ENCODE results near the gene MYZAP. TPM values are rescaled to one million over a fixed set of nuclear protein-coding genes. Genes with fewer than 3 reads are reported as not detected.

Gene MYZAP
- total and polyA plus RNA-seq, 2 donors from 2014 or later, result 3.3 to 6.1 TPM

GRCh38 chr15:57562196-57562769 is 29.4 kb upstream of the MYZAP start:
- intact Hi-C loops (cut with DNase I), result no loop called here
- Histone ChIP-seq H3K4me1 (ENCODE audit: control insufficient read depth in 2 of 3, insufficient read depth in 2 of 3, low read depth in 1 of 3, low read length in 3 of 3) (peaks cover 0 to 4% (median 0%) of the 10 kb centered on the region in 3 donors), H3K9ac (ENCODE audit: low read length in 3 of 3) (no peak overlapping the region), H3K36me3 (ENCODE audit: control insufficient read depth in 2 of 3, insufficient read depth in 3 of 3, low read length in 3 of 3) (no peaks in the 10 kb centered on the region), H3K27ac (ENCODE audit: low read depth in 2 of 2, low read length in 2 of 2) (no peak overlapping the region), H3K4me3 (ENCODE audit: low read length in 3 of 3) (no peak overlapping the region), H3K27me3 (ENCODE audit: control insufficient read depth, insufficient read depth, low read length) (no peaks in the 10 kb centered on the region), H3K9me3 (ENCODE audit: control insufficient read depth in 2 of 3, insufficient read depth in 1 of 3, low read length in 3 of 3) (no peaks in the 10 kb centered on the region)
- FAIRE-seq (no peak), DNase-seq (peak in 1 of 5 donors; percentile 56)
- no peak for TF ChIP-seq CTCF (IDR thresholded peaks at IDR 0.05; ENCODE audit: borderline replicate concordance, extremely low read depth, insufficient read depth)

GRCh38 chr15:57563416-57563815 is 28.3 kb upstream of the MYZAP start:
- Histone ChIP-seq H3K27me3 (ENCODE audit: control insufficient read depth, insufficient read depth, low read length) (no peaks in the 10 kb centered on the region), H3K9ac (ENCODE audit: low read length in 3 of 3) (no peak overlapping the region), H3K9me3 (ENCODE audit: control insufficient read depth in 2 of 3, insufficient read depth in 1 of 3, low read length in 3 of 3) (no peaks in the 10 kb centered on the region), H3K4me3 (ENCODE audit: low read length in 3 of 3) (no peak overlapping the region), H3K4me1 (ENCODE audit: control insufficient read depth in 2 of 3, insufficient read depth in 2 of 3, low read depth in 1 of 3, low read length in 3 of 3) (peaks cover 0 to 4% (median 0%) of the 10 kb centered on the region in 3 donors), H3K27ac (ENCODE audit: low read depth in 2 of 2, low read length in 2 of 2) (no peak overlapping the region), H3K36me3 (ENCODE audit: control insufficient read depth in 2 of 3, insufficient read depth in 3 of 3, low read length in 3 of 3) (no peaks in the 10 kb centered on the region)
- intact Hi-C loops (cut with DNase I), result no loop called here
- no peak for FAIRE-seq
- DNase-seq, result no peak
- TF ChIP-seq CTCF (IDR thresholded peaks at IDR 0.05; ENCODE audit: borderline replicate concordance, extremely low read depth, insufficient read depth), result no peak

- Histone ChIP-seq H3K27me3 (ENCODE audit: control insufficient read depth, insufficient read depth, low read length) (no peaks in the 10 kb centered on the region), H3K36me3 (ENCODE audit: control insufficient read depth in 2 of 3, insufficient read depth in 3 of 3, low read length in 3 of 3) (no peaks in the 10 kb centered on the region), H3K4me3 (ENCODE audit: low read length in 3 of 3) (no peak overlapping the region), H3K4me1 (ENCODE audit: control insufficient read depth in 2 of 3, insufficient read depth in 2 of 3, low read depth in 1 of 3, low read length in 3 of 3) (peaks cover 0 to 4% (median 0%) of the 10 kb centered on the region in 3 donors), H3K9me3 (ENCODE audit: control insufficient read depth in 2 of 3, insufficient read depth in 1 of 3, low read length in 3 of 3) (no peaks in the 10 kb centered on the region), H3K9ac (ENCODE audit: low read length in 3 of 3) (no peak overlapping the region), H3K27ac (ENCODE audit: low read depth in 2 of 2, low read length in 2 of 2) (no peak overlapping the region)
- DNase-seq, result peak in 1 of 5 donors; percentile 43
- intact Hi-C loops (cut with DNase I), result no loop called here
- FAIRE-seq, result no peak
- TF ChIP-seq CTCF (IDR thresholded peaks at IDR 0.05; ENCODE audit: borderline replicate concordance, extremely low read depth, insufficient read depth), result no peak
Observed at GRCh38 chr15:57565311-57565710, 26.4 kb upstream of the MYZAP start.

- no peak for TF ChIP-seq CTCF (IDR thresholded peaks at IDR 0.05; ENCODE audit: borderline replicate concordance, extremely low read depth, insufficient read depth)
- Histone ChIP-seq H3K4me1 (ENCODE audit: control insufficient read depth in 2 of 3, insufficient read depth in 2 of 3, low read depth in 1 of 3, low read length in 3 of 3) (peaks cover 0 to 4% (median 0%) of the 10 kb centered on the region in 3 donors), H3K9ac (ENCODE audit: low read length in 3 of 3) (no peak overlapping the region), H3K27ac (ENCODE audit: low read depth in 2 of 2, low read length in 2 of 2) (no peak overlapping the region), H3K4me3 (ENCODE audit: low read length in 3 of 3) (no peak overlapping the region), H3K36me3 (ENCODE audit: control insufficient read depth in 2 of 3, insufficient read depth in 3 of 3, low read length in 3 of 3) (no peaks in the 10 kb centered on the region), H3K9me3 (ENCODE audit: control insufficient read depth in 2 of 3, insufficient read depth in 1 of 3, low read length in 3 of 3) (no peaks in the 10 kb centered on the region), H3K27me3 (ENCODE audit: control insufficient read depth, insufficient read depth, low read length) (no peaks in the 10 kb centered on the region)
- intact Hi-C loops (cut with DNase I), result no loop called here
- peak in 1 of 5 donors; percentile 41 for DNase-seq
- no peak for FAIRE-seq
Observed at GRCh38 chr15:57566834-57567233, 24.9 kb upstream of the MYZAP start.
